Right lobe of liver (tissue), 6 donors: ENCODE results near the gene TRPC3. TPM values are rescaled to one million over a fixed set of nuclear protein-coding genes. Genes with fewer than 3 reads are reported as not detected.

Experiments used
- ATAC-seq, 4 donors: fragments of 200-7000 bp; cut with Tn5 transposase; one replicate each; pipeline ENCODE4 v1.9.1; 2020; ENCODE audit warnings: mild to moderate bottlenecking in 4 of 4, moderate library complexity in 4 of 4
- DNase-seq, 3 donors: peaks; one replicate each; pipeline ENCODE4 v3.0.0-alpha.2; 2020
- H3K27ac ChIP-seq, 3 donors: fragments of 200-600 bp; one replicate each; pipeline ENCODE4 v1.8.0; 2022
- H3K27me3 ChIP-seq, 2 donors: fragments of 200-600 bp; one replicate each; pipeline ENCODE4 v1.8.0; 2022
- H3K36me3 ChIP-seq, 4 donors: fragments of 200-600 bp; sonication (generic) in 1 of 4; one replicate each; pipeline versions ENCODE4 v1.5.1 to v1.8.0; 2017 to 2022; ENCODE audit warnings: control low read depth in 1 of 4
- H3K4me1 ChIP-seq, 4 donors: fragments of 200-600 bp; sonication (generic) in 1 of 4; one replicate each; pipeline versions ENCODE4 v1.5.1 to v1.8.0; 2017 to 2022; ENCODE audit warnings: control low read depth in 1 of 4
- H3K4me3 ChIP-seq, 3 donors: fragments of 200-600 bp; one replicate each; pipeline ENCODE4 v1.8.0; 2022
- H3K9me3 ChIP-seq, 4 donors: fragments of 200-600 bp; sonication (generic) in 1 of 4; one replicate each; pipeline versions ENCODE4 v1.5.1 to v1.8.0; 2017 to 2022; ENCODE audit warnings: control low read depth in 1 of 4
- POLR2A ChIP-seq: fragments of 450-650 bp; IDR thresholded peaks from one replicate; pipeline ENCODE4 v1.6.1; 2017; ENCODE audit warnings: antibody characterized with exemption, mild to moderate bottlenecking
- WGBS: methylation state at CpG from one replicate; pipeline ENCODE4 v1.1.6; 2018; ENCODE audit warnings: low coverage, low lambda C conversion rate; ENCODE audit not compliant: insufficient coverage; ENCODE audit errors: missing lambda C conversion rate; 5-methylcytosine and 5-hydroxymethylcytosine counted together
- intact Hi-C, 2 donors: fragments of 100-400 bp; cut with DNase I; formaldehyde crosslinking; loops; one replicate each; pipeline versions ENCODE4 v1.11.2 to v1.14.1; 2022
- total RNA-seq, 6 experiments: library from RNA; depleted of rRNA in 2 of 6; stranded (reverse); fragments of >200 nt in 2 of 6; fragmentation: NEBNext Ultra II Directional in 3 of 6; extraction: Animal tissue kit (Norgen Biotek cat#: 25700) in 3 of 6; gene quantifications; one replicate each; pipeline versions ENCODE4 v1.1.0 to v1.2.4, GENCODE V29; 2016 to 2023
- TF ChIP-seq, protein P1 (sequence below), 4 donors: fragments of 200-600 bp in 3 of 4; fragments of 450-650 bp in 1 of 4; IDR thresholded peaks; one replicate each; pipeline versions ENCODE4 v1.5.1 to v1.8.0; 2016 to 2022; ENCODE audit warnings: antibody characterized with exemption in 4 of 4, mild to moderate bottlenecking in 2 of 4
- donor health status: DM: no; HTN: yes; CAD: no.
- donor health status: DM: no; HTN: no; CAD: no.
- donor health status: DM: no; HTN: no; CAD: no.
- donor health status: DM: no; HTN: yes; CAD: no.
- donor health status: DM: no; HTN: yes; CAD: no.

TRPC3 gene
- total RNA-seq, 6 experiments from 2014 or later = 0.09 to 0.10 TPM; not detected in 4

DNA sequence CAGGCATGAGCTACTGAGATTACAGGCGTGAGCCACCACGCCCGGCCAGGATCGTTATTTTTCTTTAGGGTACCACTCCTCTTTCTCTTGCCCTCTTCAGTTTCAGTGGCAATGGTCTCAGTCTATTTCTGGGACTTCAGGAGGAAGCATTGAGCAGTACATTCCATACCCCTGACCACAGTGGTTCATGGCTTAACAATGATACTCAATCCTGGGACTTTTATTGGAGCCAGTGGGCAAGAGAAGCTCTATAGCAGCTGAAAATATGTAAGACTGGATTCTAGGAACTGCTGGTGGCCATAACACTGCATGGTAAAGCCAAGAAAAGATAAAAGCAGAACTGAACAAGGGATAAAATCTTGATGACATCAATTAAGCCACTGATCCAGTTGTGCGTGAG lies 122.3 kb downstream of the TRPC3 start:
- Histone ChIP-seq H3K36me3 (peaks cover 0 to 5% (median 0%) of the 10 kb centered on the region in 4 donors), H3K4me1 (no peaks in the 10 kb centered on the region), H3K9me3 (no peaks in the 10 kb centered on the region), H3K4me3 (no peak overlapping the region), H3K27ac (no peak overlapping the region), H3K27me3 (no peaks in the 10 kb centered on the region)
- WGBS = 83% methylated on average over 3 of the region's 5 CpGs
- intact Hi-C loops = no loop called here
- TF ChIP-seq POLR2A = no peak
- TF ChIP-seq, protein P1, sequence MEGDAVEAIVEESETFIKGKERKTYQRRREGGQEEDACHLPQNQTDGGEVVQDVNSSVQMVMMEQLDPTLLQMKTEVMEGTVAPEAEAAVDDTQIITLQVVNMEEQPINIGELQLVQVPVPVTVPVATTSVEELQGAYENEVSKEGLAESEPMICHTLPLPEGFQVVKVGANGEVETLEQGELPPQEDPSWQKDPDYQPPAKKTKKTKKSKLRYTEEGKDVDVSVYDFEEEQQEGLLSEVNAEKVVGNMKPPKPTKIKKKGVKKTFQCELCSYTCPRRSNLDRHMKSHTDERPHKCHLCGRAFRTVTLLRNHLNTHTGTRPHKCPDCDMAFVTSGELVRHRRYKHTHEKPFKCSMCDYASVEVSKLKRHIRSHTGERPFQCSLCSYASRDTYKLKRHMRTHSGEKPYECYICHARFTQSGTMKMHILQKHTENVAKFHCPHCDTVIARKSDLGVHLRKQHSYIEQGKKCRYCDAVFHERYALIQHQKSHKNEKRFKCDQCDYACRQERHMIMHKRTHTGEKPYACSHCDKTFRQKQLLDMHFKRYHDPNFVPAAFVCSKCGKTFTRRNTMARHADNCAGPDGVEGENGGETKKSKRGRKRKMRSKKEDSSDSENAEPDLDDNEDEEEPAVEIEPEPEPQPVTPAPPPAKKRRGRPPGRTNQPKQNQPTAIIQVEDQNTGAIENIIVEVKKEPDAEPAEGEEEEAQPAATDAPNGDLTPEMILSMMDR (IDR thresholded peaks at IDR 0.05) = no peak
- DNase-seq (no peak), ATAC-seq (no peak)

Other genes with a start within 250 kb of the TRPC3 start
- gene SMIM43, start 186.9 kb downstream of the TRPC3 start, total RNA-seq = not detected
- 10 to 100 TPM in 1 of 6 experiments, 1 to 10 TPM in 5; 3.6 to 12.5 (median 6.5) TPM for gene EXOSC9, start 150.7 kb downstream of the TRPC3 start, total RNA-seq
- gene CCNA2, start 128.2 kb downstream of the TRPC3 start, total RNA-seq = 1 to 10 TPM in 3 of 6 experiments, under 1 TPM in 3; 0.15 to 4.3 (median 1.4) TPM
- gene BBS7, start 81.6 kb downstream of the TRPC3 start, total RNA-seq = 1 to 10 TPM; 1.8 to 7.0 (median 3.6) TPM
- 10 to 100 TPM; 29.1 to 42.1 (median 36.9) TPM for gene BLTP1, start 200.3 kb upstream of the TRPC3 start, total RNA-seq